Uterus (tissue), 2 donors: ENCODE results near the gene RPS3A.

ENCODE experiments used
- CTCF ChIP-seq, 4 experiments: fragments of 200-600 bp in 2 of 4; fragments of 450-650 bp in 2 of 4; sonication (generic) in 2 of 4; IDR thresholded peaks; one replicate each; pipeline ENCODE4 v1.5.1; 2016 to 2019; ENCODE audit warnings: antibody characterized with exemption in 4 of 4, mild to moderate bottlenecking in 2 of 4, moderate library complexity in 1 of 4
- POLR2A ChIP-seq, 2 donors: fragments of 450-650 bp; IDR thresholded peaks; one replicate each; pipeline ENCODE4 v1.6.1; 2016; ENCODE audit warnings: antibody characterized with exemption in 2 of 2, mild to moderate bottlenecking in 1 of 2, moderate library complexity in 1 of 2

- no peak for TF ChIP-seq POLR2A (IDR thresholded peaks at IDR 0.05)
- no peak for TF ChIP-seq CTCF (IDR thresholded peaks at IDR 0.05)
These were observed 47.6 kb downstream of the RPS3A start for GRCh38 chr4:151147000-151147399.
